HCT116 (cell line): ENCODE results near the gene MKI67. TPM values are rescaled to one million over a fixed set of nuclear protein-coding genes. Genes with fewer than 3 reads are reported as not detected.

Experiments
- ATAC-seq: fragments of 200-7000 bp; cut with Tn5 transposase; 2 replicates; pipeline ENCODE4 v1.9.1; 2020; ENCODE audit warnings: mild to moderate bottlenecking, moderate library complexity
- BruUV-seq: library from RNA; stranded (reverse); fragments of 400-500 nt; replicated peaks from 2 replicates; lab custom pipeline; 2021; lab: Mats Ljungman, UMichigan
- CTCF ChIA-PET: fragments of 300-600 bp; sonication (Branson Sonifier 250); formaldehyde crosslinking; loops from one replicate; lab custom pipeline; 2021; ENCODE audit warnings: antibody characterized with exemption; lab: Charles Lee
- POLR2A ChIA-PET: fragments of 300-600, 350-600 bp; sonication (Branson Sonifier 250); formaldehyde crosslinking; loops from one replicate; lab custom pipeline; 2021; ENCODE audit warnings: antibody characterized with exemption; lab: Charles Lee
- RAD21 ChIA-PET, 2 experiments: fragments of 300-600 bp; sonication (Branson Sonifier 250); formaldehyde crosslinking; loops; one replicate each; lab custom pipeline; 2023; ENCODE audit warnings: low total read pairs in 2 of 2; ENCODE audit not compliant: uncharacterized antibody in 2 of 2, unreplicated experiment in 2 of 2, low non-redundant PET in 1 of 2; lab: Charles Lee
- DNase-seq: peaks from one replicate; pipeline ENCODE4 v3.0.0-alpha.2; 2010; ENCODE audit warnings: low read depth, low spot score
- H2AFZ ChIP-seq: fragments of 200-600 bp; shearing (Covaris generic), sonication (generic); 2 replicates; pipeline ENCODE4 v1.6.1; 2017; ENCODE audit warnings: low read depth, mixed run types, mixed read lengths, antibody characterized with exemption, low read length; ENCODE audit not compliant: poor library complexity, severe bottlenecking
- H3K27ac ChIP-seq: 2 replicates; pipeline ENCODE4 v1.5.1; 2012; ENCODE audit warnings: low read depth, low read length
- H3K27me3 ChIP-seq: fragments of 200-600 bp; sonication (generic); 2 replicates; pipeline ENCODE4 v1.6.1; 2016; ENCODE audit warnings: mixed run types, low read length, mixed read lengths; ENCODE audit not compliant: insufficient read depth
- H3K36me3 ChIP-seq, 2 experiments: fragments of 200-500 bp in 1 of 2; fragments of 200-600 bp in 1 of 2; sonication (Bioruptor generic) in 1 of 2; sonication (generic) in 1 of 2; 2 replicates each; pipeline versions ENCODE4 v1.5.1 to v1.6.1; 2014 to 2016; ENCODE audit warnings: low read length in 2 of 2, inconsistent platforms in 1 of 2, mixed read lengths in 1 of 2, mixed run types in 1 of 2; ENCODE audit not compliant: insufficient read depth in 2 of 2, control insufficient read depth in 1 of 2
- H3K4me1 ChIP-seq, 2 experiments: fragments of 200-600 bp in 1 of 2; sonication (generic) in 1 of 2; 2 replicates each; pipeline versions ENCODE4 v1.5.1 to v1.6.1; 2012 to 2017; ENCODE audit warnings: low read length in 2 of 2, inconsistent platforms in 1 of 2, mild to moderate bottlenecking in 1 of 2, mixed read lengths in 1 of 2, mixed run types in 1 of 2, moderate library complexity in 1 of 2; ENCODE audit not compliant: insufficient read depth in 2 of 2, control insufficient read depth in 1 of 2
- H3K4me2 ChIP-seq: fragments of 200-600 bp; sonication (generic); 2 replicates; pipeline ENCODE4 v1.6.1; 2017; ENCODE audit warnings: mixed run types, low read length, mixed read lengths
- H3K4me3 ChIP-seq, 2 experiments: fragments of 200-600 bp in 1 of 2; sonication (generic) in 1 of 2; replicated peaks in 1 of 2; 2 replicates each; pipeline ENCODE4 v1.5.1; 2011 to 2016; ENCODE audit warnings: low read length in 2 of 2, control low read depth in 1 of 2, low read depth in 1 of 2, mild to moderate bottlenecking in 1 of 2, mixed read lengths in 1 of 2, mixed run types in 1 of 2
- H3K79me2 ChIP-seq: fragments of 200-600 bp; sonication (generic); 2 replicates; pipeline ENCODE4 v1.6.1; 2017; ENCODE audit warnings: mild to moderate bottlenecking, mixed run types, low read length, moderate library complexity, mixed read lengths; ENCODE audit not compliant: insufficient read depth
- H3K9ac ChIP-seq: fragments of 200-600 bp; sonication (generic); 2 replicates; pipeline ENCODE4 v1.6.1; 2016; ENCODE audit warnings: low read length, mixed read lengths
- H3K9me2 ChIP-seq: fragments of 200-600 bp; sonication (generic), shearing (Covaris generic); 2 replicates; pipeline ENCODE4 v1.6.1; 2017; ENCODE audit warnings: mixed run types, mild to moderate bottlenecking, moderate library complexity; ENCODE audit not compliant: insufficient read depth
- H3K9me3 ChIP-seq, 2 experiments: fragments of 200-500 bp in 1 of 2; fragments of 200-600 bp in 1 of 2; sonication (Bioruptor generic) in 1 of 2; sonication (generic) in 1 of 2; 2 replicates each; pipeline ENCODE4 v1.6.1; 2014 to 2017; ENCODE audit warnings: low read length in 2 of 2, mixed read lengths in 2 of 2, inconsistent platforms in 1 of 2, low read depth in 1 of 2, mild to moderate bottlenecking in 1 of 2, mixed run types in 1 of 2, moderate library complexity in 1 of 2; ENCODE audit not compliant: control insufficient read depth in 1 of 2, insufficient read depth in 1 of 2
- H4K20me1 ChIP-seq: fragments of 200-600 bp; sonication (generic), shearing (Covaris generic); 2 replicates; pipeline ENCODE4 v1.6.1; 2017; ENCODE audit warnings: mixed run types, mild to moderate bottlenecking, moderate library complexity; ENCODE audit not compliant: insufficient read depth
- CBX3 ChIP-seq: IDR thresholded peaks from 2 replicates; pipeline ENCODE4 v1.6.1; 2012; ENCODE audit warnings: low read depth
- CEBPB ChIP-seq: IDR thresholded peaks from 2 replicates; pipeline ENCODE4 v1.6.1; 2012; ENCODE audit warnings: low read depth
- EGR1 ChIP-seq: IDR thresholded peaks from 2 replicates; pipeline ENCODE4 v1.6.1; 2012; ENCODE audit warnings: low read depth
- EZH2 ChIP-seq: fragments of 200-600 bp; sonication (generic); IDR thresholded peaks from 2 replicates; pipeline ENCODE4 v1.6.1; 2017; ENCODE audit warnings: antibody characterized with exemption, mixed run types
- EZH2phosphoT487 ChIP-seq: fragments of 200-600 bp; IDR thresholded peaks from 2 replicates; pipeline ENCODE4 v1.6.1; 2018; ENCODE audit warnings: antibody characterized with exemption, borderline replicate concordance
- FOSL1 ChIP-seq: IDR thresholded peaks from 2 replicates; pipeline ENCODE4 v1.6.1; 2012; ENCODE audit warnings: low read depth
- JUND ChIP-seq: IDR thresholded peaks from 2 replicates; pipeline ENCODE4 v1.6.1; 2012
- POLR2A ChIP-seq: IDR thresholded peaks from 2 replicates; pipeline ENCODE4 v1.7.0; 2011; ENCODE audit warnings: borderline replicate concordance; ENCODE audit not compliant: insufficient read depth, insufficient read length; ENCODE audit errors: extremely low read depth
- POLR2AphosphoS5 ChIP-seq: IDR thresholded peaks from 2 replicates; pipeline ENCODE4 v1.6.1; 2011; ENCODE audit warnings: mild to moderate bottlenecking, low read depth, low read length, moderate library complexity
- RAD21 ChIP-seq: IDR thresholded peaks from 2 replicates; pipeline ENCODE4 v1.6.1; 2012; ENCODE audit warnings: low read depth, mild to moderate bottlenecking
- SIN3A ChIP-seq: IDR thresholded peaks from 2 replicates; pipeline ENCODE4 v1.6.1; 2012; ENCODE audit warnings: low read depth
- SP1 ChIP-seq: IDR thresholded peaks from 2 replicates; pipeline ENCODE4 v1.6.1; 2012; ENCODE audit warnings: low read depth
- SRF ChIP-seq: IDR thresholded peaks from 2 replicates; pipeline ENCODE4 v1.6.1; 2012; ENCODE audit warnings: low read depth
- YY1 ChIP-seq: IDR thresholded peaks from 2 replicates; pipeline ENCODE4 v1.6.1; 2011; ENCODE audit warnings: low read length, low read depth, moderate library complexity, mild to moderate bottlenecking; ENCODE audit not compliant: insufficient replicate concordance; ENCODE audit errors: extremely low read depth
- ZNF274 ChIP-seq: fragments of 200-500 bp; sonication (Bioruptor generic); IDR thresholded peaks from 2 replicates; pipeline ENCODE4 v1.6.1; 2014; ENCODE audit warnings: mild to moderate bottlenecking, low read depth, low read length, inconsistent platforms
- intact Hi-C: fragments of 100-400 bp; cut with micrococcal nuclease; formaldehyde crosslinking; loops from 2 replicates; pipeline ENCODE4 v1.10.0; 2022
- total RNA-seq: library from RNA; stranded (reverse); gene quantifications from one replicate; pipeline ENCODE4 v1.2.1, GENCODE V29; 2021; ENCODE audit not compliant: unreplicated experiment
- TF ChIP-seq, protein P1 (sequence below), 3 experiments: fragments of 200-600 bp in 1 of 3; sonication (generic) in 1 of 3; IDR thresholded peaks in 2 of 3; conservative IDR thresholded peaks in 1 of 3; 2 replicates each; pipeline ENCODE4 v1.5.1; 2012 to 2017; ENCODE audit warnings: low read depth in 2 of 3, low read length in 2 of 3, antibody characterized with exemption in 1 of 3, borderline replicate concordance in 1 of 3, control low read depth in 1 of 3, mild to moderate bottlenecking in 1 of 3, mixed read lengths in 1 of 3, mixed run types in 1 of 3, moderate library complexity in 1 of 3; ENCODE audit not compliant: insufficient read depth in 1 of 3
- TF ChIP-seq, protein P2 (sequence below): IDR thresholded peaks from 2 replicates; pipeline ENCODE4 v1.6.1; 2011; ENCODE audit warnings: mild to moderate bottlenecking, low read length, moderate library complexity; ENCODE audit not compliant: insufficient replicate concordance; ENCODE audit errors: extremely low read depth
- TF ChIP-seq, protein P3 (sequence below): IDR thresholded peaks from 2 replicates; pipeline ENCODE4 v1.6.1; 2012; ENCODE audit warnings: low read depth
- TF ChIP-seq, protein P4 (sequence below): IDR thresholded peaks from 2 replicates; pipeline ENCODE4 v1.6.1; 2012

Gene MKI67
- total RNA-seq, 1 experiment from 2014 or later = 202 TPM

DNA sequence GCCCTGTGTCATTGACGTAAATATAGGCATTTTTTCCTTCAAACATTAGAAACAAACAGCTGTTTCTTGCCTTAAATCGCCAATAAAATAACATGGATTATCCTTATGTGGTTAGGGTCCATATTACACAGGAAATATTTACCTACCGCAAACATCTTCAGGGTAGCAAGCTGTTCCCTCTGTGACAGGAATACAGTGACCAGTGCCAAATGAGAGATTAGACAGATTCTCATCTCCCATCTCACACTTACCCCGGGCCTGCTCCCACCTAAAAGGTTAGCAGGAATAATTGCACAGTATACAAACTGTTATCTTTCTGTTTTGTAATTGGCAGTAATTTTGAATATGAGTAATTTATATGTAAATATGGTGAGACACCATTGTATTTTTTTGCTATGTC lies 16.5 kb downstream of the MKI67 start:
- no peaks in the 10 kb centered on the region for H3K27me3 ChIP-seq
- H3K36me3 ChIP-seq = peaks cover 99% of the 10 kb centered on the region in 2 experiments
- no peak overlapping the region for H3K27ac ChIP-seq
- RAD21 ChIA-PET = no interaction called here
- H3K9me2 ChIP-seq = no peaks in the 10 kb centered on the region
- BruUV-seq = no TSS peak
- intact Hi-C loops = no loop called here
- TF ChIP-seq SIN3A (no peak), EGR1 (no peak), FOSL1 (no peak), CEBPB (no peak), EZH2phosphoT487 (no peak), SP1 (no peak), EZH2 (no peak), ZNF274 (no peak), CBX3 (no peak), YY1 (no peak), RAD21 (no peak), POLR2AphosphoS5 (no peak), SRF (no peak), POLR2A (no peak), JUND (no peak)
- TF ChIP-seq, protein P1, sequence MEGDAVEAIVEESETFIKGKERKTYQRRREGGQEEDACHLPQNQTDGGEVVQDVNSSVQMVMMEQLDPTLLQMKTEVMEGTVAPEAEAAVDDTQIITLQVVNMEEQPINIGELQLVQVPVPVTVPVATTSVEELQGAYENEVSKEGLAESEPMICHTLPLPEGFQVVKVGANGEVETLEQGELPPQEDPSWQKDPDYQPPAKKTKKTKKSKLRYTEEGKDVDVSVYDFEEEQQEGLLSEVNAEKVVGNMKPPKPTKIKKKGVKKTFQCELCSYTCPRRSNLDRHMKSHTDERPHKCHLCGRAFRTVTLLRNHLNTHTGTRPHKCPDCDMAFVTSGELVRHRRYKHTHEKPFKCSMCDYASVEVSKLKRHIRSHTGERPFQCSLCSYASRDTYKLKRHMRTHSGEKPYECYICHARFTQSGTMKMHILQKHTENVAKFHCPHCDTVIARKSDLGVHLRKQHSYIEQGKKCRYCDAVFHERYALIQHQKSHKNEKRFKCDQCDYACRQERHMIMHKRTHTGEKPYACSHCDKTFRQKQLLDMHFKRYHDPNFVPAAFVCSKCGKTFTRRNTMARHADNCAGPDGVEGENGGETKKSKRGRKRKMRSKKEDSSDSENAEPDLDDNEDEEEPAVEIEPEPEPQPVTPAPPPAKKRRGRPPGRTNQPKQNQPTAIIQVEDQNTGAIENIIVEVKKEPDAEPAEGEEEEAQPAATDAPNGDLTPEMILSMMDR (IDR thresholded peaks at IDR 0.05 in 2 of 3, conservative IDR thresholded peaks at IDR 0.05 in 1 of 3; ENCODE audit: borderline replicate concordance in 1 of 3, insufficient read depth in 1 of 3, low read depth in 2 of 3, low read length in 2 of 3) = no peak
- TF ChIP-seq, protein P2, sequence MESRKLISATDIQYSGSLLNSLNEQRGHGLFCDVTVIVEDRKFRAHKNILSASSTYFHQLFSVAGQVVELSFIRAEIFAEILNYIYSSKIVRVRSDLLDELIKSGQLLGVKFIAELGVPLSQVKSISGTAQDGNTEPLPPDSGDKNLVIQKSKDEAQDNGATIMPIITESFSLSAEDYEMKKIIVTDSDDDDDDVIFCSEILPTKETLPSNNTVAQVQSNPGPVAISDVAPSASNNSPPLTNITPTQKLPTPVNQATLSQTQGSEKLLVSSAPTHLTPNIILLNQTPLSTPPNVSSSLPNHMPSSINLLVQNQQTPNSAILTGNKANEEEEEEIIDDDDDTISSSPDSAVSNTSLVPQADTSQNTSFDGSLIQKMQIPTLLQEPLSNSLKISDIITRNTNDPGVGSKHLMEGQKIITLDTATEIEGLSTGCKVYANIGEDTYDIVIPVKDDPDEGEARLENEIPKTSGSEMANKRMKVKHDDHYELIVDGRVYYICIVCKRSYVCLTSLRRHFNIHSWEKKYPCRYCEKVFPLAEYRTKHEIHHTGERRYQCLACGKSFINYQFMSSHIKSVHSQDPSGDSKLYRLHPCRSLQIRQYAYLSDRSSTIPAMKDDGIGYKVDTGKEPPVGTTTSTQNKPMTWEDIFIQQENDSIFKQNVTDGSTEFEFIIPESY = no peak
- TF ChIP-seq, protein P3, sequence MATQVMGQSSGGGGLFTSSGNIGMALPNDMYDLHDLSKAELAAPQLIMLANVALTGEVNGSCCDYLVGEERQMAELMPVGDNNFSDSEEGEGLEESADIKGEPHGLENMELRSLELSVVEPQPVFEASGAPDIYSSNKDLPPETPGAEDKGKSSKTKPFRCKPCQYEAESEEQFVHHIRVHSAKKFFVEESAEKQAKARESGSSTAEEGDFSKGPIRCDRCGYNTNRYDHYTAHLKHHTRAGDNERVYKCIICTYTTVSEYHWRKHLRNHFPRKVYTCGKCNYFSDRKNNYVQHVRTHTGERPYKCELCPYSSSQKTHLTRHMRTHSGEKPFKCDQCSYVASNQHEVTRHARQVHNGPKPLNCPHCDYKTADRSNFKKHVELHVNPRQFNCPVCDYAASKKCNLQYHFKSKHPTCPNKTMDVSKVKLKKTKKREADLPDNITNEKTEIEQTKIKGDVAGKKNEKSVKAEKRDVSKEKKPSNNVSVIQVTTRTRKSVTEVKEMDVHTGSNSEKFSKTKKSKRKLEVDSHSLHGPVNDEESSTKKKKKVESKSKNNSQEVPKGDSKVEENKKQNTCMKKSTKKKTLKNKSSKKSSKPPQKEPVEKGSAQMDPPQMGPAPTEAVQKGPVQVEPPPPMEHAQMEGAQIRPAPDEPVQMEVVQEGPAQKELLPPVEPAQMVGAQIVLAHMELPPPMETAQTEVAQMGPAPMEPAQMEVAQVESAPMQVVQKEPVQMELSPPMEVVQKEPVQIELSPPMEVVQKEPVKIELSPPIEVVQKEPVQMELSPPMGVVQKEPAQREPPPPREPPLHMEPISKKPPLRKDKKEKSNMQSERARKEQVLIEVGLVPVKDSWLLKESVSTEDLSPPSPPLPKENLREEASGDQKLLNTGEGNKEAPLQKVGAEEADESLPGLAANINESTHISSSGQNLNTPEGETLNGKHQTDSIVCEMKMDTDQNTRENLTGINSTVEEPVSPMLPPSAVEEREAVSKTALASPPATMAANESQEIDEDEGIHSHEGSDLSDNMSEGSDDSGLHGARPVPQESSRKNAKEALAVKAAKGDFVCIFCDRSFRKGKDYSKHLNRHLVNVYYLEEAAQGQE = no peak
- TF ChIP-seq, protein P4, sequence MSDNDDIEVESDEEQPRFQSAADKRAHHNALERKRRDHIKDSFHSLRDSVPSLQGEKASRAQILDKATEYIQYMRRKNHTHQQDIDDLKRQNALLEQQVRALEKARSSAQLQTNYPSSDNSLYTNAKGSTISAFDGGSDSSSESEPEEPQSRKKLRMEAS = no peak
- TF ChIP-seq, all 23 proteins: peak for 0
- no peaks in the 10 kb centered on the region; the same call in 1 of the 2 replicates for H4K20me1 ChIP-seq
- ChIA-PET POLR2A (no interaction called here), CTCF (no interaction called here)
- no peak overlapping the region for H3K4me2 ChIP-seq
- DNase-seq (no peak), ATAC-seq (no peak)
- H3K4me1 ChIP-seq = no peaks in the 10 kb centered on the region
- H3K79me2 ChIP-seq = peaks cover 99% of the 10 kb centered on the region
- no peak overlapping the region for H3K9ac ChIP-seq
- no peak overlapping the region for H2AFZ ChIP-seq
- no peak overlapping the region for H3K4me3 ChIP-seq
- H3K9me3 ChIP-seq = no peaks in the 10 kb centered on the region
